Astrocyte of the hippocampus (primary cell): ENCODE results near the gene ADRB2.
"Not testable (repeated sequence)": the region's sequence is repeated elsewhere in the genome, so short reads cannot be mapped to it uniquely, and the experiment has no call there.

Source experiments
- DNase-seq: peaks from one replicate; pipeline ENCODE4 v3.0.0; 2011; ENCODE audit warnings: low read depth, low spot score

ADRB2 gene

DNA sequence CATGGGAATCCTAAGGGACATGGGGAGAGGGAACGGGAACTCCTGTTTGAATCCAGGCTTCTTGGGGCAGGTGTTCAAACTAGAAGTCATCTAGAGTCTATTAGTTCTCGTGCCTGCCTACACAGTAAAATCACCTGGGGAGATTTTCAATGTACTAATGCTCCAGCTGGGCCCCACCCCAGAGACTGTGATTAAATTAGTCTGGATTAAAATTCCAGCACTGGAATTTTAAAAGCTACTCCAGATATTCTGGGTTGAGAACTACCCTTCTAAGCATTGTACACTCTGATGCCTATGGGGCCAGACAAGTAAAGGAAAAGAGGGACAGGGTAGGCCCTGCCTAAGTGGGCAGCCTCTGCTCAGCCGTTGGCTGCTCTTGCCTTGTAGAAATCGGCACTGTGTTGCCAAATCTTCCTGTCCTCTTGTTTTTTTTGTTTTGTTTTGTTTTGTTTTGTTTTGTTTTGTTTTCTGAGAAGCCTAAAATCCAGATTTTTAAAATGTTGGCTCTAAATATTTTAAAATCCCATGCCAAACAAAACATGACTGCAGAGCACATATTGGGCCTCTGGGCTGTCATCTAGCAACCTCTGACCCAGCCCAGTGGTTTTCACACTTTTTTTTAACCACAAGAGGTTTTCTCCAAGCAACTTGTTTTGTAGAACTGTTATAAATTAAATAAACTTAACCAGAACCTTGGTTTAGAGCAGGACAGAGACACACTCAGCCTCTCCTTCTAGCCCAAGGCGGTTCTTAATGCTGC lies 29.0 kb downstream of the ADRB2 start:
- DNase-seq = no peak

DNA sequence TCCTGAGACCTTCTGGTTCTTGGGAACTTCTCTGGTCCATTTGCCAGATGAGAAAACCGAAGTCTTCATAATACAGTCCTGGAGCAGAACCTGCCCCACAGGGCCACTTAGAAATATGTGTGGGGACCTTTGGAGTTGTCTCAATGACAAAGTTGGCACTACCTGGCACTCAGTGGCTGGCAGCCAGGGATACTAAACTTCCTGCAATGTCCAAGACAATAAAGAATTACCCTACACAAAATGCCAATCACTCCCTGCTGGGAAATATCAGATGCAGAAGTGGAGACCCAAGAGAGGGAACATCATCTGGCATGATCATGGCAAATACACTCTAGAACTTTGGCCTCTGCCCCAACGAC lies 29.6 kb downstream of the ADRB2 start:
- no peak for DNase-seq

DNA sequence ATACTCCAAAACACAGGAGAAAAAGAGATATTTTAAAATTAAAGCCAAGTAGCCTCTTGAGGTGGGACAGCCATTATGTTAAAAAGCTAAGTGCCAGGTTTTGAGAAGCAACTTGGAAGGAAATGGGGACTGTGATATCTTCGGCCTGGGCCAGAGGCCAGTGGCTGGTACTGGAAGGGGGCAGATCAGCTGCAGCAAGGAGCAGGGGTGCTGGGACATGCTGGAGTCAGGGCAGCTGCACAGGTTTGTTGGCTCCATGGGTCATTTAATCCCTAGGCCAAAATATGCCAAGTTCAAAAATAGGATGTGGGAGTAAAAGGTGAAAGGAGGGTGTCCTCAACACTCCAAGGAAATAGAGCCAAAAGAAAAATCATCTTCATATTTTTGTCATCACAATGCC lies 30.0 kb downstream of the ADRB2 start:
- no peak for DNase-seq

DNA sequence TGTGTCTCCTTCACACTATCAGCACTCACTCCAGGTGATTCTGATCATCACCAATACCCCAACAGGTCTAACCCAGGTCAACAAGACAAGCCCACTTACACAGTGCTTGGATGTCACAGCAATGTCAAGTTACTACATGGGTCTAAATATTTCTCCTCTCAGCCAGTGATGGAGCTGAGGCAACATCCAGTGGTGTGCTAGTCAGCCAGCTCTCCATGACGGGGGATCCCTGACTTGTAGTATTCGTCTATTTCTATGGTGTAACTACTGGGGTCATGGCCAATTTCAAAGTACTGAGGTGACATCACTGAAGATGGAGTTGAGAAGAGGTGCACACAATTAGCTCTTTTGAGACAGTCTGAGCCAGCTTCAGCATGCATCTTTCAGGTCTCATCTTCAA lies 31.1 kb downstream of the ADRB2 start:
- DNase-seq = no peak

DNA sequence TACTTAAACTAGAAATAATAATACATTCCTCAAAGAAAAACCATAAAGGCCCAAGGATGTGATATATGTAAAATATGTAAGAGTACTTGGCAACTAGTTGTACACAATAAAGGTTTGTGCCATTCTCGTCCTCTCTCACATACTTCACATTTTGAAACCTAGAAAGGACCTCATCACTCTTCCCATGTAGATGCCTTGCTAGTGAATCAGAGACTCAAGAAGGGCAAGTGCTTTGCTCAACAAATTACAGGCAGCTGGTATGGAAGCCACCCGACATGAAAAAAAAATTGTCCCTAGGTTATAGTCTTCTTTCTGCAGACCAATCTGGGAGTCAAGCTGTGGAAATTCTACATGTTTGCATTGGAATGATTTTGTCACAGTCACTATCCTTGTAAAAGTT lies 31.7 kb downstream of the ADRB2 start:
- peak; percentile 43 for DNase-seq

DNA sequence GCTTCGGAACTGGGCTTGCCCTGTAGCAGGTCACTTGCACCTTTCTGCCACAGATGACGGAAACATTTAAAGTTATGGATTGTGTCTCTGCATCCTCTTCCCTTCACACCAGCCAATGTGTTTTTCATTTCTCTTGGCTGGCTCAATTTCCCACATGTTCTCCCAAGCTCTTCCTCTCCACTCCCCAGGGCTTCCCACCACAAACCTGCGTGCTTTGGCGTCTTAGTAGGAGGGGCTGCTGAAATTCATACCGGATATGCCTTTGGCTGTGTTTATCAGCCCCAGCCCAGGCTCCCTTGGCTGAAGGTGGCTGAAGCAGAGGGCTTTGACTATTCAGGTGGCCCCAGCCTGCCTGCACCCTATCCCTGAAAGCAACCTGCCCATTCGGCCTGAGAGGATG lies 32.1 kb downstream of the ADRB2 start:
- no peak for DNase-seq

DNA sequence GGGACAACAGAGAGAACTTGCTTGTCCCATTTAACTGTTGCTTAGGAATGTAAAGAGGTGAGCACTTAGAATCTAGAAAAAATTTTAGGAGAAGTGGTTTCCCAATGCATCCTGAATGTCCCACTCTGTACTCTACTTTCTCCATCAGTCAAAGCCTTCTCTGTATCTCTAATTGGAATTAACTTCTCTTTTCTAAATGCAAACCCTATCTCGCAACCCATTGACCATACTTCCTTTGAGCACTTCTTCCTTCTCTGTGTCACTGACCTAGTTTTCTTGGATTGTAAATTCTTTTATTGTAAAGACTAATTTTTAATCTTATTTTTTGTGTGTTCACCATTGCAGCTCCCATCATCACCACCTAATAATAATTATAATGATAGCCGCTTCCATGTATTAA lies 33.3 kb downstream of the ADRB2 start:
- DNase-seq = no peak

DNA sequence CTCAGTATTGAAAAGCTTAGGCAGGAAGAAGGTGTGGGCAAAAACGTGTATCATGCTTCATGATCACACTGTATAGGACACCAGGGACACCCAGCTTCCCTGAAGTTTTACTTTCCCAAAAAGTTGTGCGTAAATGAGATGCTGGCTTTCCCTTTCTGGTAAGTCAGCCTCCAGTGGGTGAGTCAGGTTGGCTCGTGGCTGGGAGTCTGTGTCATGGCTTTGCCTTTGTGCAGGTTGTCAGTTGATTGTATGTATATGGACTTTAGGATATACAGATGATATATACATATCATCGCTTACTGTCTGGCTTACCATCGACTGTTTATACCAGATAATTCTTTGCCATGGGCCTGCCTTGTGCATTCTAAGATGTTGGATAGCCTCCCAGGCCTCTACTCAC lies 34.2 kb downstream of the ADRB2 start:
- DNase-seq = peak; percentile 27

DNA sequence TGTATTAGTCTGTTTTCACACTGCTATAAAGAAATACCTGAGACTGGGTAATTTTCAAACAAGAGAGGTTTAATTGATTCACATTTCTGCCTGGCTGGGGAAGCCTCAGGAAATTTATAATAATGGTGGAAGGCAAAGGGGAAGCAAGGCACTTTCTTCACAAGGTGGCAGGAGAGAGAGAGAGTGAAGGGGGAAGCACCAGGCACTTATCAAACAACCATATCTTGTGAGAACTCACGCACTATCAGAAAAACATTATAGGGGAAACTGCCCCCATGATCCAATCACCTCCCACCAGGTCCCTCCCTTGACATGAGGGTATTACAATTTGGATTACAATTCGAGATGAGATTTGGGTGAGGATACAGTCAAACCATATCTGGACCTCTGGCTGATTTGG lies 34.7 kb downstream of the ADRB2 start:
- DNase-seq = no peak

DNA sequence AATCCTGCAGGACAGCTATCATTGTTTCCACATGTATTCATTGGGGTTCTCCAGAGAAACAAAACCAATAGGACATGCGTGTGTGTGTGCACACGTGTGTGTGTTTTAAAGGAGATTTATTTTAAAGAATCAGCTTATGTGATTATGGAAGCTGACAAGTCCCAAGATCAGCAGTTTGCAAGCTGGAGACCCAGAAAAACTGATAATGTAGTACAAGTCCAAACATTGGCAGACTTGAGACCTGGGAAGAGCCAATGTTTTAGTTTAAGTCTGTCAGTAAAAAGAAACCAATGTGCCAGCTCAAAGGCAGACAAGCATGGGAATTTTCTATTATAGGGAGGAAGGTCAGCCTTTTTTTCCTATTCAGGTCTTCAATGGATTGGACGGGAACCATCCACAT lies 35.3 kb downstream of the ADRB2 start:
- no peak for DNase-seq

DNA sequence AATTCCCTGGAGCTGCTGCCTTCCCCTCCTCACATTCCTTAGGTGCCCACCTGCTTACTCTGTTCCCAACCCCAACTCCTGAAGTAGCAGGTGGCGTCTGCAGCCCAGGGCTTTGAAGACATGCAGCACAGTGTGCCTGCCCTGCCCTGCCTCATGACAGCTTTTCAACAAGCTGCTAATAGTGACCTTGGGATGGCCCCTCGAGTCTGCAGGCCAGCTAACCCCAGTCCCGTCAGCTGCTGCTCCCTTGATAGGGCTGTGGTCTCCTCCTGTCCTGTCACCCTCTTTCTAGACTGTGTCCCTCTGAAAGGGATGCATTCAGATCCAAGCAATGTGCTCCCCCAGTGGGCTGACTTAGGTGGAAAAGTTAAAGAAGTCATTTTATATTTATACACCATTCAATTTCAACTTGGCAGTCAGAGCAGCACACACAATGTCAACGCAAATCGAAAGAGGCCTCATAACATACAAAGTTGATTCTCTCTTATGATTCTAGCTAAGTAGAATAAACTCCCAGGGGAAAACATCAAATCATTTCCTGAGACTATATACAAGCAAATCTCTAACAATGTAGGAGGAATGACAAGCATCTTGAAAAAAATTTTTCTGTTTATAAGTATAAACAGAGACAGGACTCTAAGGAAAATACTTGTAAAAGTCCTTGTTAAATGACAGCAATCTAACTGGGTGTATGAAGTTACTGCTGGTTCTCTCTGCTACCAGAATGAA lies 37.9 kb downstream of the ADRB2 start:
- no peak for DNase-seq

DNA sequence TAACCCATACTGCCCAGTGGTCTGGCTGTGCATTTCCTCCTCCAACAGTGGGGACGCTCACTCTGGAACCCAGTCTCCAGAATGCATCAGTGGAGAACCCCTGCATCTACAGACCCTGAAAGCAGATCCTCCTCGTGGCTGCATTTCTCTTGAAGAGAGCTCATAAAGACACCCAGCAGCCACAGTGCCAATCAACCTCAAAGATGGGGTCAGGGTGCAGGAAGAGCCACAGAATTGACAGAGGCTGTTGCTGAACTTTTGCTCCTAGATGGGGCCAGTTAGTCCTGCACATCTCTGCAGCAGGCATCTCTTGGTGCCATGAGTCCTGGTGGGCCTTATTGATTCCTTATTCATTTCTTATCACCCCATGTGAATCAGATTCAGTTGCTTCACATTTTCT lies 39.6 kb downstream of the ADRB2 start:
- DNase-seq = no peak

DNA sequence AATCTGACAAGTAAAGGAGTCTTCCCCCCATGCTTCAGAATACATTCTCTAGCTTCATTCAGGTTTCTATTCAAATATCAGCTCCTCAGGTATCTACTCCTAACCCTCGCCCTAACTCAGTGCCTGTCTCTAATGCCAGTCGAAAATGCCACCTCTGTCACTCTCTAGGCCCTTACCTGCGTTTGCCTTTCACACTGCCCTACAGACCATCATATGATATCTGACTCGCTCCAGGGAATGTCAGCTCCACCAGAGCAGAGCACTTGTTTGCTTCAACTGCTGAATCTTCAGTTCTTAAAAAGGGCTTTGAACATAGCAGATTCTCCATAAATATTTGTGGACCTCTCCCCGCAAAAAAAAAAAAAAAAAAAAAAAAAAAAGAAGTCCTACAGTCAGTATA lies 46.7 kb downstream of the ADRB2 start:
- no peak for DNase-seq

DNA sequence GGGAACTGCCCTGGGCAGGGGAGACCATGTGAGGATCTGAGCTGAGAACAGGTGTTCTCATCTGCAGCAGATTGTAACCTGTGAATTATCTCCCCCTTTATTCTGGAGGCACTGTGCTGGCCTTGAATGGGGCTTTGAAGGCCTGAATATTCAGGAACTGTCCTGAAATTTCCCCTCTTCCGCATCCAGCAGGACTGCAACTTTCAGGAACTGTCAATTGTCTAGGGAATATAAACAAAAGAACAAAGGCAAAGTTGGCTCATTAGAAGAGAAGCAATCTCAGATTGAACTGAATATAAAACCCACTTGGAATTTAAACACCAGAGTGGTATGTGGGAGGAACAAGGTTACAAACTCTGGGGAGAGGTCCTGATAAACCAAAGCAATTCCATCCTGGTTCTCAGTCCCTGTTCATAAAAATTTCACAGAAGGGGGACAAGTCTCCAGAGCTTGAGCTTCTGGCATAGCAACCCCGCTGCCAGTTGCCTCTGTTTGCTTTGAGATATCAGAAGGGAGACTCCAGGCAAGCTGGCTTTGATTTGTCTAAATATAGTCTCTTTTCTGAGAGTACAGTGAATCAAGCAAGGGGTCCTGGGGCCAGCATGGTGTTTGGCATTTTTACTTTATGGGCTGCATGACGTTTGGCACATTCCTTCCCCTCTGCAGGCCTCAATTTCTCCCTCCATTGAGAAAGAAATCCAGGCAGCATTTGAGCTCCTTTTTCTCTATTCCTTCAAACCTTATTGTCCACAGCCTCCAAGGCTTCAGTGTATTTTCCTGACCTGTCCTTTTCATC lies 47.5 kb downstream of the ADRB2 start:
- DNase-seq = no peak

DNA sequence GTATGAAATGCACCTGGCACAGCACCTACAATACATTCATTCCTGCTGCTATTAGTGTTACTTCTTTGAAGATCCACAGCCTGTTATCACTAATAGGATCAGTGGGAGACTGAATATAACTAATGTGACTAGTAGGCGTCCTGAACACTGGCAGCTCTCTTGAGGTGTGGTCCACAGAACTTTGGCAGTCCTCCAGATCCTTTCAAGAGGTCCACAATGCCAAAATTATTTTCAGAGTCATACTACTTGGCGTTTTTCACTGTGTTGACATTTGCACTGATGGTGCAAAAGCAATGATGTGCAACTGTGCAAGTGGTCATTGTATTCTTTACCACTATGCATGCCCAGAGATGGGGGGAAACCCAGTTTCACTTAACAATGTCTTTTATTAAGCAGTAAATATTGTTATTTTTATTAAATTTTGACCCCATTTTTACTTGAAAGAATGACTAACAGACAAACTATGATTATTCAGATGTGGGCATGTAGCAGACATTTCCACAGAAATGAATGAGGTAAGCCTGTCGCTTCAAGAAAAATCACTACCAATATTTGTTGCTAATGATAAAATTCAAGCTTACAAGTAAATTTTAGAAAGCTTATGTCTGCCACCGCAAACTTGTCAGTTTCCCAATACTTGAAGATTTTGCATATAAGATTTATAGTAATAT lies 48.9 kb downstream of the ADRB2 start:
- peak; percentile 48 for DNase-seq

DNA sequence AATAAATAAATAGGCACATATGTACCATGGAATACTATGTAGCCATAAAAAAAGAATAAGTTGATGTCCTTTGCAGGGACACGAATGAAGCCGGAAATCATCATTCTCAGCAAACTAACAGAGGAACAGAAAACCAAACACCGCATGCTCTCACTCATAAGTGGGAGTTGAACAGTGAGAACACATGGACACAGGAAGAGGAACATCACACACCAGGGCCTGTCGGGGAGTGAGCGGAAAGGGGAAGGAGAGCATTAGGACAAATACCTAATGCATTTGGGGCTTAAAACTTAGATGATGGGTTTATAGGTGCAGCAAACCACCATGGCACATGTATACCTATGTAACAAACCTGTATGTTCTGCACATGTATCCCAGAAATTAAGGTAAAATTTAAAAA lies 51.0 kb downstream of the ADRB2 start:
- DNase-seq = not testable (repeated sequence)
